HepG2 (cell line): ENCODE results near the gene COQ6. TPM values are rescaled to one million over a fixed set of nuclear protein-coding genes. Genes with fewer than 3 reads are reported as not detected.

ENCODE experiments used
- AFF4 ChIP-seq: sonication (generic); formaldehyde crosslinking; IDR thresholded peaks from 2 replicates; pipeline ENCODE4 v1.4.0; 2020; ENCODE audit warnings: missing genetic modification reagents
- ARID4A ChIP-seq: sonication (generic); formaldehyde crosslinking; IDR thresholded peaks from 2 replicates; pipeline ENCODE4 v1.5.0; 2020; ENCODE audit warnings: mild to moderate bottlenecking, missing genetic modification reagents, borderline replicate concordance
- DRAP1 ChIP-seq: IDR thresholded peaks from 2 replicates; pipeline ENCODE4 v1.6.1; 2016; ENCODE audit warnings: missing genetic modification reagents, missing compliant biosample characterization
- ERF ChIP-seq: IDR thresholded peaks from 2 replicates; pipeline ENCODE4 v1.6.1; 2018; ENCODE audit warnings: missing biosample characterization, missing genetic modification reagents
- FOXC1 ChIP-seq: sonication (generic); formaldehyde crosslinking; IDR thresholded peaks from 2 replicates; pipeline ENCODE4 v1.8.0; 2022; ENCODE audit warnings: mild to moderate bottlenecking, missing genetic modification reagents, borderline replicate concordance
- KLF16 ChIP-seq, 2 experiments: sonication (generic) in 1 of 2; formaldehyde crosslinking in 1 of 2; IDR thresholded peaks; 2 replicates each; pipeline versions ENCODE4 v1.6.1 to v1.8.0; 2016 to 2023; ENCODE audit warnings: missing genetic modification reagents in 2 of 2, missing compliant biosample characterization in 1 of 2
- MBNL3 ChIP-seq: fragments of 250-450 bp; sonication (Bioruptor Pico); conservative IDR thresholded peaks from 2 replicates; pipeline ENCODE4 v1.8.0; 2022; ENCODE audit warnings: mild to moderate bottlenecking, inconsistent platforms
- MIER3 ChIP-seq: IDR thresholded peaks from 2 replicates; pipeline ENCODE4 v1.6.1; 2016; ENCODE audit warnings: missing compliant biosample characterization, borderline replicate concordance
- MXD1 ChIP-seq: sonication (generic); formaldehyde crosslinking; IDR thresholded peaks from 2 replicates; pipeline ENCODE4 v1.4.0; 2020; ENCODE audit warnings: mild to moderate bottlenecking, missing genetic modification reagents
- NR2F1 ChIP-seq, 2 experiments: fragments of 450-650 bp in 1 of 2; formaldehyde crosslinking in 1 of 2; IDR thresholded peaks; 2 replicates each; pipeline versions ENCODE4 v1.5.0 to v1.6.1; 2016 to 2020; ENCODE audit warnings: mild to moderate bottlenecking in 1 of 2, missing compliant biosample characterization in 1 of 2, missing genetic modification reagents in 1 of 2, moderate library complexity in 1 of 2
- REPIN1 ChIP-seq: sonication (generic); formaldehyde crosslinking; IDR thresholded peaks from 2 replicates; pipeline ENCODE4 v1.8.0; 2022; ENCODE audit warnings: missing genetic modification reagents, low read depth, mild to moderate bottlenecking, borderline replicate concordance
- RNF219 ChIP-seq: sonication (generic); formaldehyde crosslinking; IDR thresholded peaks from 2 replicates; pipeline ENCODE4 v1.5.0; 2020; ENCODE audit warnings: mild to moderate bottlenecking, missing genetic modification reagents
- SALL1 ChIP-seq: sonication (generic); formaldehyde crosslinking; IDR thresholded peaks from 2 replicates; pipeline ENCODE4 v1.8.0; 2022; ENCODE audit warnings: mild to moderate bottlenecking, missing genetic modification reagents
- ZFYVE20 ChIP-seq: sonication (generic); formaldehyde crosslinking; IDR thresholded peaks from 2 replicates; pipeline ENCODE4 v1.8.0; 2023; ENCODE audit warnings: low read depth, mild to moderate bottlenecking, moderate library complexity, missing genetic modification reagents, borderline replicate concordance
- ZNF251 ChIP-seq: sonication (generic); formaldehyde crosslinking; IDR thresholded peaks from 2 replicates; pipeline ENCODE4 v1.9.0; 2021; ENCODE audit warnings: mild to moderate bottlenecking, missing genetic modification reagents
- ZNF333 ChIP-seq: sonication (generic); formaldehyde crosslinking; IDR thresholded peaks from 2 replicates; pipeline ENCODE4 v1.4.0; 2020; ENCODE audit warnings: mild to moderate bottlenecking, missing genetic modification reagents, borderline replicate concordance
- polyA plus RNA-seq, 8 experiments: library from polyadenylated mRNA; depleted of rRNA in 3 of 8; stranded (reverse) in 7 of 8; unstranded in 1 of 8; fragments of >200 nt; fragmentation: Illumina TruSeq in 4 of 8; extraction: Trizol in 4 of 8; gene quantifications; 2 replicates each; pipeline versions ENCODE4 v1.2.1 to v1.2.3, GENCODE V29; 2011 to 2016; ENCODE audit warnings: low read depth in 4 of 8, missing spikeins in 1 of 8, mixed read lengths in 1 of 8; ENCODE audit not compliant: insufficient read depth in 1 of 8
- total RNA-seq, 5 experiments: library from RNA; depleted of rRNA; stranded (reverse); fragments of >200 nt; fragmentation: Illumina TruSeq; extraction: Trizol; gene quantifications; 2 replicates each; pipeline ENCODE4 v1.2.3, GENCODE V29; 2016; ENCODE audit warnings: low read depth in 1 of 5

The COQ6 gene
- total and polyA plus RNA-seq, 2 of the 13 experiments (the other 11 are each of a cell fraction or from before 2014, with no cell fraction given) = 18.9 to 34.7 TPM

GRCh38 chr14:73996731-73997107 is 46.6 kb downstream of the COQ6 start (continued):
- TF ChIP-seq SALL1 (CRISPR knock-in tag) (peak; percentile 74), ERF (no peak; the same call in 1 of the 2 replicates), ZFYVE20 (CRISPR knock-in tag) (no peak), ZNF333 (CRISPR knock-in tag) (no peak), MBNL3 (CRISPR knock-in tag) (no peak), MXD1 (CRISPR knock-in tag) (no peak), MIER3 (CRISPR knock-in tag) (peak; percentile 24; the same call in 1 of the 2 replicates), KLF16 (CRISPR knock-in tag; IDR thresholded peaks at IDR 0.05) (peak in 1 of 2 experiments; percentile 64; a peak in 1 of 4 replicates), REPIN1 (CRISPR knock-in tag) (0 out of 2 replicates have a peak, but pooled peaks have one; percentile 43), DRAP1 (no peak), AFF4 (no peak), ARID4A (CRISPR knock-in tag) (no peak), RNF219 (CRISPR knock-in tag) (no peak), ZNF251 (CRISPR knock-in tag) (no peak), NR2F1 (CRISPR knock-in tag; IDR thresholded peaks at IDR 0.05) (peak; percentile 85 to 95), FOXC1 (CRISPR knock-in tag) (no peak)
